NCI-H446 treated with DMSO at 0.1 percent for 48 hours (cell line): ENCODE data around the gene CCDC88C.

Experiments
- DNase-seq: peaks from one replicate; lab custom pipeline; 2025; lab: John Stamatoyannopoulos, UW

CCDC88C gene

GRCh38 chr14:91396959-91397815 is 20.4 kb downstream of the CCDC88C start:
- no peak for DNase-seq

DNA sequence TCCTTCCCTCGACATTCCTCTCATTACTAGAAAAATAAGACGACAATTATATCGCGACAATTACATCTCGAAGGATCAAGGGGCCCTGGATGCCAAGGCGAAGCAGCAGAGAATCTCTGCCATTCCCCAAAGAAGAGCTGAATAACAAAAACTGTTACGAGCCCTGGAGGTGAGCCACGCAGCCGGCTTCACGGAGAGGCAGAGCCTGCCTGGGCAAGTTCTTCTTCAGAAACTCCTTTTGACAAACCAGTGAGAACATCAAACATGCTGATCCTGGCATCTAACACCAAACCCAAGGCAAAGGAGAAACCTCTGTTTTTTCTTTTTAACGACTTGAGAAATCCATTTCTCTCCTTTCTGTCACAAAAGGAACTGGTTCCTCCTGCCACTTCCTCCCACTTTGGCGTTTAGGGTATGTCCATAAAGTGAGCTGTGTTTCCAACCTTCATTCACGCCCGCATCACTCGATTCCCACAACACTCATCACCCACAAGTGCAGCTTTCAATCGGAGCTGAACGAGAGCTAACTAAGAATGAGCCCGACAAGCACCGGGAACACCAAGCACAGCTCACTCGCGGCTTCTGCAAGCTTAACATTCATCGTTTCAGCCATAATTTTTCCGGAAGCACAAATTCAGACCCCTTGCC is 21.5 kb downstream of the CCDC88C start:
- no peak for DNase-seq

DNA sequence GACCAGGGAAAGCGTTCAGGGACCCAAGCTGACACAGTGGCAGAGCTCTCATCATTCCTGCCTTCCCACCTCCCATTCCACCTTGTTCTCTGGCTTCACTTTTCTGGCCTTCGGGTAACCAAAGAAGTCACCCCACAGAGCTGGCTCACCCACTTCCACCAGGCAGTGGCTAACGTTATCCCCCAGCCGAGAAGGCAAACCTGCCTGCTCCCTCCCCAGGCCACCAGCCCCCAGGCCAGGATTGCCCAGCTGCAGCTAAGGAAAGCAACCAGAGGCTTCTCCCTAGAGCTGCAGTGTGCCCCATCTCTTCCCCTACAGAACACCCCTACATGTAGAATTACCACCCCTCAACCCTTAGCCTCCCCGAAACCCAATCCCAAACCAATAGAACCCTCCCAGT is 22.2 kb downstream of the CCDC88C start:
- DNase-seq = no peak

GRCh38 chr14:91394105-91395081 is 23.2 kb downstream of the CCDC88C start:
- DNase-seq = no peak

GRCh38 chr14:91392623-91393303 is 24.9 kb downstream of the CCDC88C start:
- DNase-seq = no peak

DNA sequence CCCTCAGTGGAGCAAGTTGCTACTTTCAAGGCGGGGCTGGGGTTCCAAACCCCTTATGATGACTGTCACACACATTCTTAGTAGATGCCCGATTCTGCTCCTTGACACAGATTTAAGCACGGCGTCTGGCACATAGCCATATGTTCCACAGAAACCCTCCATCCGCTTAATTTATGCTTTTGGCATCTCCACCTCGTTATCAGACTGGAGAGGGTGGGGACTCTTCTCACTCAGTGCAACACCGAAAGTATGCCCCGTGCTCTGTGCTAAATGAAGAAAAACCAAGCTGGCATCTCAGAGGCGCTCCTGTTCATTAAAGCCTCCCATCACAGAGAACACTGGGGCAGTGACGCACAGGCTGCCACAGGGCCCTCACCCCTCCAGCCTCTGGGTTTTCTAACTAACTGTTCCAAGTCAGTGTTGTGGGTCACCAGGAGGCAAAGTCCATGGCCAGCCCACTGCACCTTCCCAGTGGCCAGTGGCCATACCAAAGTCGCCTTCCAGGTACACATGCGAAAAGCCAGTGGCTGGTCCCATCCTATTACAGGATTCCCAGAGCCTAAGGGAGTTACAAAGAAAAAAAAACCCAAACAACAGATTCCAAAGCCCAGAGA is 27.3 kb downstream of the CCDC88C start:
- DNase-seq = peak; percentile 42

GRCh38 chr14:91389150-91389549 is 28.5 kb downstream of the CCDC88C start:
- no peak for DNase-seq

DNA sequence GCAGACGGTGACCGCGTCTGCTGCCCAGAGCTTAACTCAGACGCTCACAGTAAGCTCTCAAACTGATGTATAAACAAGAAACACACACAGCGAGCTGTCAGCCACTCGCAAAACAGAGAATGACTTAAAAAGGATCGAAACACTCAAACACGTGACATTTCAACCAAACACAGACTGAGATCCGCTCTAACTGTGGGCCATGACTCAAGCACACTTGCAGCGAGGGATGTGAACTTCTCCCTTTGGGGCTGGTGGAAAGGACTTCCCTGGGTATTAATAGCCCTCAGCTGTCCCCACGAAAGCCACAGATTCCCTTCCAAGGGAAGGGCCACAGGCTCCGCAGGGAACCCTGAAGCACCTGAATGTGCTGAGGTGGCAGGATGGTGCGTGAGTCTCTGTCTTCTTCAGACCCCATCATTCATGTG is 29.1 kb downstream of the CCDC88C start:
- DNase-seq = no peak

- no peak for DNase-seq
Observed at GRCh38 chr14:91387951-91388381, 29.7 kb downstream of the CCDC88C start.

- DNase-seq = no peak
Observed at GRCh38 chr14:91387169-91387835, 30.3 kb downstream of the CCDC88C start.

DNA sequence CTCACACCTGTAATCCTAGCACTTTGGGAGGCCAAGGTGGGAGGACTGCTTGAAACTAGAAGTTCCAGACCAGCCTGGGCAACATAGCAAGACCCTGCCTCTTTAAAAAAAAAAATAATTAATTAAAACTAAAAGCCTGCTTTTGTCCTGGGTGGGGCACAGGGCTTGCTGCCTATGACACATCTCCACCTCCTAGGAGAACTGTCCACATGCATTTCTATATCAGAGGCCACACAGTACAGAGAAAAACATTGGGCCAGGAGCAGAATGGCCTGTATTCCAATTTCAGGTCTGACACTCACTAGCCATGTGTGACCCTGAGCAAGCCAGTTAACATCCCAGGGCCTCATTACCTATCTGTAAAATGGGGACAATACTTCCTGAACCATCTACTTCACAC is 31.9 kb downstream of the CCDC88C start:
- DNase-seq = no peak

GRCh38 chr14:91385224-91385623 is 32.4 kb downstream of the CCDC88C start:
- DNase-seq = no peak

GRCh38 chr14:91383439-91383838 is 34.2 kb downstream of the CCDC88C start:
- no peak for DNase-seq

- no peak for DNase-seq
Observed at GRCh38 chr14:91381801-91382670, 35.6 kb downstream of the CCDC88C start.

GRCh38 chr14:91380610-91381371 is 36.8 kb downstream of the CCDC88C start:
- peak; percentile 87 for DNase-seq

GRCh38 chr14:91380123-91380522 is 37.5 kb downstream of the CCDC88C start:
- DNase-seq = no peak

DNA sequence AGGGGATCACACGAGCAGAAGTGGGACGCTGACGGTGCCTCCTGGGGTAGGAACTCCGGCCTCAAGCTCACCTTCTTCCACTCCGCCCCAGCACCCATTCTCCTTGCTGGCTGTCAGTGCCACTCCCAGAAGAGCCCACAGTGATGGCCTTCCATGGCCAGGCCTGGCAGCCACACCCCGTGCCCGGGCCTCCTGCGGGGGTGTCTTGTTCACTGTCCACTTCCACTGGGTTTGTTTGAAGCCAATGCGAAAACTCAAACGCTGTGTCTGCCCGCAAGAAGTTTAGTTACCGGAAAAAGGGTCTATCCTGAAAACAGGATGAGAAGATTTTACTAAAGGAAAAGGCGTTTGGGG is 38.1 kb downstream of the CCDC88C start:
- DNase-seq = no peak

- no peak for DNase-seq
Observed at GRCh38 chr14:91378930-91379578, 38.6 kb downstream of the CCDC88C start.
